ENCODE results near the gene APOL6.

Gene APOL6

DNA sequence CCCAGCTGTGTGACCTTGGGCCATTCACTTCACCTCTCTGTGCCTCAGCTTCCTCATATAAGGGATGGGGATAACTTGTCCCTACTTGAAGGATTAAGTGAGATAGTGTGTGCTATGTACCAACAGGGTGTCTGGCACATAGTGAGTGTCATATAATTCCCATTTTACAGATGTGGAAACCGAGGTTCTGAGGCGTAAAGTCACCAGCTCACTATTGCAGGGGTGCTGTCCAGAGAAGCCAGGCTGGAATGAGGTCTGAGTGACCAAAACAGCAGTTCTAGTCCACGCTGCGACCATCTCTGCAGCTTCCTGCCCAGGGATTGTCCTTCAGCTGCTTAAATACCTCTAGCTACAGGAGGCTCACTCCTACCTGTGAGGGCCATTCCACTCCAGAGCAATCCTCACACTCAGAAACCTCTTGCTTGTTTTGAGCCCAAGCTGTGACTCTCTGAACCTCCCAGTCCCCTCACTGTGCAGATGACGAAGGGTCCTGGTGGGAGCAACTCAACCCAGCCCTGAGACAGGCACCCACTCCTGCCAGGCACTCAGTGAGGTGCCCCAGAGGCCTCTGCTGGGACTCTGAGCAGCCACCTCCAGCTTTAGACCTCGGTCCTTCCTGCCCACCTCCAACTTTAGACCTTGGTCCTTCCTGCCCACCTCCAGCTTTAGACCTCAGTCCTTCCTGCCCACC is 36.9 kb upstream of the APOL6 start:
- TF ChIP-seq, protein P1, sequence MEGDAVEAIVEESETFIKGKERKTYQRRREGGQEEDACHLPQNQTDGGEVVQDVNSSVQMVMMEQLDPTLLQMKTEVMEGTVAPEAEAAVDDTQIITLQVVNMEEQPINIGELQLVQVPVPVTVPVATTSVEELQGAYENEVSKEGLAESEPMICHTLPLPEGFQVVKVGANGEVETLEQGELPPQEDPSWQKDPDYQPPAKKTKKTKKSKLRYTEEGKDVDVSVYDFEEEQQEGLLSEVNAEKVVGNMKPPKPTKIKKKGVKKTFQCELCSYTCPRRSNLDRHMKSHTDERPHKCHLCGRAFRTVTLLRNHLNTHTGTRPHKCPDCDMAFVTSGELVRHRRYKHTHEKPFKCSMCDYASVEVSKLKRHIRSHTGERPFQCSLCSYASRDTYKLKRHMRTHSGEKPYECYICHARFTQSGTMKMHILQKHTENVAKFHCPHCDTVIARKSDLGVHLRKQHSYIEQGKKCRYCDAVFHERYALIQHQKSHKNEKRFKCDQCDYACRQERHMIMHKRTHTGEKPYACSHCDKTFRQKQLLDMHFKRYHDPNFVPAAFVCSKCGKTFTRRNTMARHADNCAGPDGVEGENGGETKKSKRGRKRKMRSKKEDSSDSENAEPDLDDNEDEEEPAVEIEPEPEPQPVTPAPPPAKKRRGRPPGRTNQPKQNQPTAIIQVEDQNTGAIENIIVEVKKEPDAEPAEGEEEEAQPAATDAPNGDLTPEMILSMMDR (IDR thresholded peaks at IDR 0.05; ENCODE audit: extremely low read depth, missing control alignments): no peak
- DNase-seq (ENCODE audit: low spot score): no peak

DNA sequence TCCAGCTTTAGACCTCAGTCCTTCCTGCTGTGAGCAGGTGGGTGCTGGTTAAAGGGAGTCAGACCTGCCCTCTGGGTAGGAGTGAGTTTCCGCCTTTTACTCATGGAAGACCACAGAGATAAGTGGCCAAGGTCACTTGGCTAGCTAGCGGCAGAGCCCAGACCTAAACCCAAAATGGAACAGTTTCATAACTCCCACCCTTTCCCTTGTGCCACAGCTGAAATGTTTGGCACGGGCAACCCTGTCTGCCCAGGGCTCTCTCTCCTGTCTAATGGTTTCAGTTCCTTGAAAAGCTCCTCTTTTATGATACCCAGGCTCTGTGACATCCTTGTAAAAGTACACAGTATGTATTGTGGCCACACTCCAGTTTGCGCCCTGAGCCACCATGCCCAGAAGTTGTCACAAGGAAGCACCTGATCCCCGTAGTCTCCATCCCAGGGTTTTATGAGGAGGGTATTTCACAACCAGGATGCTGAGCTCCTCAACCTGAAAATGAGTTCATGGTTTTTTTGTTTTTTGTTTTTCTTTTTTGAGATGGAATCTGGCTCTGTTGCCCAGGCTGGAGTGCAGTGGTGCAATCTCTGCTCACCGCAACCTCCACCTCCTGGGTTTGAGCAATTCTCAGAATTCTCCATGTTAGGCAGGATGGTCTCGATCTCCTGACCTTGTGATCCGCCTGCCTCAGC is 36.2 kb upstream of the APOL6 start:
- TF ChIP-seq, protein P1 (IDR thresholded peaks at IDR 0.05; ENCODE audit: extremely low read depth, missing control alignments): no peak
- no peak for DNase-seq (ENCODE audit: low spot score)

DNA sequence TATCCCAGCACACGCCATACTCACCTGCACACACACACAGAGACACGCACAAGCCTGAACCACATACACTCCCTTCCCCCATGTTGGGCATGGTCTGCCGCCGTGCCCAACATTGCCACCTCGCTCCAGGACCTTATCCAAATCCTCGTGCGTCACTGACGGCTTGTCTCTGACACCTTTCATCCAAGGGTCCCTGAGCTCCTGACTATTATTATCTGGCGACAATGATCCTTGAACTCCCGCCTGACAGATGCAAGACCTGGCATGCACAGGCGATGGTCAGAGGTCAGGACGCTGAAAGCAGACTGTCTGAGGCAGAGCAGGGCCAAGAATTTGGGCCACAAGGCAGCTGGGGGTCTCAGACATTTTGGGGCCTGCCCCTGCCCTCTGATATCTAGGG is 35.3 kb upstream of the APOL6 start:
- TF ChIP-seq, protein P1 (IDR thresholded peaks at IDR 0.05; ENCODE audit: extremely low read depth, missing control alignments): no peak
- no peak for DNase-seq (ENCODE audit: low spot score)

DNA sequence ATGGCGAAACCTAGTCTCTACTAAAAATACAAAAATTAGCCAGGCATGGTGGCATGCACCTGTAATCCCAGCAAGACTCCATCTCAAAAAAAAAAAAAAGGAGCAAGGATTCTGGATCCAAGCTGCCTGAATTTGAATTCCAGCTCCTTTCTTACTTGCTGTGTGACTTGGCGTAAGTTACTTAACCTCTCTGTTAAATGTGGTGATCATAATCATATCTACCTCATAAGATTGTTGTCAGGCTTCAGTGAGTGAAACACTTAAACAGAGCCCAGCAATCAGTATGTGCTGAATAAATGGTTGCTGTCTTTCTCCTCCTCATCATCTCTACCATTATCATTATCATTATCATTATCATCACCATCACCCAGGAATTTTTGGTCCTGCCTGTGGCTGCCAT is 33.8 kb upstream of the APOL6 start:
- DNase-seq (ENCODE audit: low spot score): no peak
- TF ChIP-seq, protein P1 (IDR thresholded peaks at IDR 0.05; ENCODE audit: extremely low read depth, missing control alignments): no peak

DNA sequence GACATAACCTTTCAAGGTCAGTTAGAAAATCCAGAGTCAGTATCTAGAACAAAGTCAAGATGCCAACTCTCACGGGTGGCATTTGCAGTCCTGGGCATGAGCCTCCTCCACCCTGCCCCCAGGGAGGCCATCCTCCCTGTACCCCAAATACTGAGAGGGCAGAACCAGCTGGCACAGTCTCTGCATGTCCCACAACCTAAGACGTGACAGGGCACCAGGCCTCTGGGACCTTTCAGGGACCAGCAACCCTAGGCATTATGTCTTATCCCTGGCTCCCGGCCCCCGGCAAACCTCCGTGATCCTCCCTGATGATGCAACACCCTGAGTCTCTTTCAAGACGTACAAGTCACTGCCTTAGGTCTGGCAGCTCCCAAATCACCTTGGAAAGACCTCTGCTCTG is 33.1 kb upstream of the APOL6 start:
- TF ChIP-seq, protein P1 (IDR thresholded peaks at IDR 0.05; ENCODE audit: extremely low read depth, missing control alignments): no peak
- no peak for DNase-seq (ENCODE audit: low spot score)

DNA sequence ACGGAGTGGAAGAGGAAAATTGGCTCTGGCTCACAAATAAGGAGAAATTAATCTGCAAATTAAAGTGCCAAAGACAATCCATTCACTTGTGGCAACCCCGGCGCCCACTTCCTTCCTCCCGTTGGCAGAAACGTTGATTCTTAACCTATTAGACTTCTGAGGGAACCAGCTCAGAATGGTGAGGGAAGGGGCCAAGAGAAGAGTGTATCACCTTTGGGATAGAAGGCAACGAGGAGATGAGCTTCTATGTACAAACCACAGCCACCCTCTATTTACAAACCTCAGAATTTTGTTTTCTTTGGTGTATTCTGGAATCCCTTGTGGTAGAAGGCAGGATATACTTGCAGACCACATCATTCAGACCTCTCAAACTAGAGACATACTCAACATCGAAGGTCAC is 32.2 kb upstream of the APOL6 start:
- DNase-seq (ENCODE audit: low spot score): no peak
- TF ChIP-seq, protein P1 (IDR thresholded peaks at IDR 0.05; ENCODE audit: extremely low read depth, missing control alignments): no peak

DNA sequence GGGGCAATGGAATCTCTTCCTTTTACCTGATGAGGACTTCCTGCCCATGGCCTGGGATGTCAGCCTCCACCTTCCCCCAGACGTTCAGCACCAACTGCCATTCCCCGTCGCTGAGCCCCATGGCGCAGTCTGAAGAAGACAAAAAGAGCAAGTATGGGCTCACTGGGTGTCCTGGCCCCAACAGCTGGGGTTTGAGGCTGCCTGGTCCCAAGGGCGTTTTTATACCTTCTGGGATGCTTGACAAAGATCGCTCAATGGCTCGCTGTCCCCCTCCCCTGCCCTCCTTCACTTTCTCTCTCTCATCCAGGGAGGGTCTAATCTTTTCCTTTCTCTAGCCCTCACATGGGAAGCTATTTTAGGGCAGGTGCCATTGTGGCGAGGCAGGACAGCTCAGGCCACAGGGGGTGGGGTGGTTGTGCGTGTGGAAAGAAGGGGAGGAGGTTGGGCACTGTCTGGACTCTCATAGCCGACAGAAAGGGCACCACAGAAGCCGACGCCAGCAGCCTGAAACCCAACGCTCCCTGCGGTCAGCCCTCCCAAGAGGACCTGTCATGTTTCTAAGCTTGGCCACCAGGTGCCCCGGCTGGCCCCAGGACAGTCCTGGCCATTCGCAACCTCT is 31.0 kb upstream of the APOL6 start, which contains the start of gene MB:
MB (minus strand) TSS at position 193 of the 619 bp plus-strand sequence; CDS start at position 121, 72 bp downstream.
- TF ChIP-seq, protein P1 (IDR thresholded peaks at IDR 0.05; ENCODE audit: extremely low read depth, missing control alignments): no peak
- no peak for DNase-seq (ENCODE audit: low spot score)
